ENCODE measurements around the gene RELN.

The RELN gene

DNA sequence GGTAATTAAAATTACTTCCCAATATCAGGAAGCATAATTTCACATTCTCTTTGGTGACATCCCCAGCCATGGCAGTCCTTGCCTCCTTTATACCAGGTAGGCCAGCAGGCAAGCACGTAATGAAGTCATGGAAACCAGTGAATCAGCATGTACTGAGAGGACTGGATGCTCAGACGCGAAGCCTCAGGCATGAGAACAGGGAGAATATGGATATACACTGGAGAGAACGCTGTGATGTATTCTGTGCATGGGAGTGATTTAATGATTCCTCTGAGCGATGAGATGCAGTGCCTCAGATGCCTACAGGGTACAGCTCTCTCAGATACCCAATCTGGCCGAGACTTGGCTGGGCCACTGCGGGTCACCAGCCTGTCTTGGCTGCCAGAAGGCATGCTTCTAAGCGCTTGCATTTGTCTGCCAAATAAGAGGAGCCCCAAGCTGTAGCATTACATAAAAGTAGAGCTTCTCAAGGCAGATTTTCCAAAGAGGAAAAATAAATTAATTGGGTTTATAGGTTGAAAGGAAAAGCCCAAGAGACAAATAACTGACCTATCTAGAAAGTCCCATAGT lies 238.1 kb downstream of the RELN start:
- Histone ChIP-seq H3K4me1 (no peaks in the 10 kb centered on the region), H3K4me3 (no peak overlapping the region), H3K36me3 (no peaks in the 10 kb centered on the region), H3K4me2 (no peak overlapping the region), H3K9me3 (no peaks in the 10 kb centered on the region), H3K9ac (no peak overlapping the region), H4K20me1 (no peaks in the 10 kb centered on the region), H3K27ac (no peak overlapping the region), H3K27me3 (no peaks in the 10 kb centered on the region)
- TF ChIP-seq Cebpa-rat (IDR thresholded peaks at IDR 0.05) = no peak

DNA sequence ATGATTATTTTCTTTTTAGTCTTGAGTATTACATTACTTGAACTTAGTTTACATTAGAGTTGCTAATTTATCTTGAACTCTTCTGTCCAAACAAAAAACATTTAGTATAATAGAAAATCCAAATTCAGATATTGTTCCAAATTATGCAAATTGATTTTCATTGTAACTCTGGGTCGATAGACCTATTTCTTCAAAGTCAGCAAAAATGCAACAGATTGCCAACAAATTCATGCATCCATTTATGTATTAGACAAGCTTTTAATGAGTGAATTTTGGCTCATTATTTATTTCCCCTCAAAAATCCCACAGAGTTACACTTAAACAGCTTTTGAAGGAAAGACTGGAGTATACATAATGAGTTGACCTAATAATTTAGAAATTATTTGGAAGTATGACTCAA lies 240.8 kb downstream of the RELN start:
- TF ChIP-seq Cebpa-rat (IDR thresholded peaks at IDR 0.05) = no peak
- Histone ChIP-seq H3K36me3 (no peaks in the 10 kb centered on the region), H3K4me3 (no peak overlapping the region), H3K9ac (no peak overlapping the region), H4K20me1 (no peaks in the 10 kb centered on the region), H3K9me3 (no peaks in the 10 kb centered on the region), H3K4me2 (no peak overlapping the region), H3K27ac (no peak overlapping the region), H3K27me3 (no peaks in the 10 kb centered on the region), H3K4me1 (no peaks in the 10 kb centered on the region)

DNA sequence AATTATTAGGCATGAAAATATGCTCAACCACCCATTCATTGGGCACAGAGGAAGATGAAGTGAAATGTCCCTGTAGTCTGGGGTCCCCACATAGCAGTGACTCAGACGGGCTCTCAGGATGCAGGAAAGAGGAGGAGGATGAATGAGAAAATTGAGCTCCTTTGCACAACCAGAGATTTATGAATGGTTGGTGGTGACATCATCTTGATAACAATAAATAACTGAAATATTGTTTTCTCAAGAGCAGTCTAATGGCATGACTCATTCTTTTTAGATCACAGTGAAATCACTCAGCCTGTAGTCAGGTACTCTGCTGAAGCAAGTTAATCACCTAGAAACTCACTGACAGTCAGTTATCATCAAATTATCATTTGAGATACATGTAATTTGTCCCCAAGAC lies 254.1 kb downstream of the RELN start:
- no peak overlapping the region for H3K9ac ChIP-seq
- TF ChIP-seq Cebpa-rat (IDR thresholded peaks at IDR 0.05) = no peak
- no peak overlapping the region for H3K4me2 ChIP-seq
- no peaks in the 10 kb centered on the region for H3K9me3 ChIP-seq
- no peaks in the 10 kb centered on the region for H3K4me1 ChIP-seq
- H3K27ac ChIP-seq = no peak overlapping the region
- no peaks in the 10 kb centered on the region for H3K36me3 ChIP-seq
- H3K27me3 ChIP-seq = no peaks in the 10 kb centered on the region
- no peaks in the 10 kb centered on the region for H4K20me1 ChIP-seq
- H3K4me3 ChIP-seq = no peak overlapping the region

DNA sequence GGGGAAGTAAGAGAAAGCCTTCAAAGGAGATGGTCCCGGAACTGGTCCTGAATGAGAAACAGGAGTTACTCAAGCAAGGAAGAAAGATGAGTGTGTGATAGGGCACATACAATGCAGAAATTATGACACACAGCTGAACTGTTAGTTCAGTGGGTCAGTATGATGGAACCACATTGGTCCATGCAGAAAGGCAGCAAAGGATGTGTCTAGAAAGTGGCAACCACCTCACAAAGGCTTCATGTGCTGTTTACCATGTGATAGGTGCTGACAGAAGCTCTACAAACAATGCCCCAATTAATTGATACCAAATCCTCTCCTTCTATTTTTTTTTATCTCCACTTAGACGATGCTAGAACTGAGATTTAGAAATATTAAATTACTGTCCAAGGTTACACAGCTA lies 258.3 kb downstream of the RELN start:
- H3K27me3 ChIP-seq = no peaks in the 10 kb centered on the region
- no peak overlapping the region for H3K4me3 ChIP-seq
- TF ChIP-seq Cebpa-rat (IDR thresholded peaks at IDR 0.05) = no peak
- no peak overlapping the region for H3K9ac ChIP-seq
- no peaks in the 10 kb centered on the region for H3K9me3 ChIP-seq
- H3K4me2 ChIP-seq = no peak overlapping the region
- no peaks in the 10 kb centered on the region for H4K20me1 ChIP-seq
- H3K4me1 ChIP-seq = no peaks in the 10 kb centered on the region
- no peak overlapping the region for H3K27ac ChIP-seq
- H3K36me3 ChIP-seq = no peaks in the 10 kb centered on the region

DNA sequence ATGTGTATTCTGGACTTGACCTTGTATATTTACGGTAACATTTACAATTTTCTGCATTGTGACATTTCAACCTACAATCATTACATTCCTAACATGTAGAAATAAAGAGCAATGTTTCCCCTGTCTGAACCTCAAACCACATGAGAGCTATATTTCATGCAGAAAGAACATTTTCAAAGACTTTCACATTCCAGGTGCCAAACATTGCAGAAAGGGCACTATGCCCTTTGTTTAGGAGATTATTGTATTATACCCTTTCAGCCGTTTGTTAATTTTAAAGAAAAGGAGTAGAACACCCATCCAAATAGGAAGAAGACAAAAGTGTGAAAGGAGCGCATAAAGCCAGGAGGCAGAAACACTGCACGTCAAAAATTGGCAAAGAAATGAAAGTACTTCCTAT lies 260.4 kb downstream of the RELN start:
- H3K9me3 ChIP-seq = no peaks in the 10 kb centered on the region
- no peak overlapping the region for H3K9ac ChIP-seq
- H3K4me2 ChIP-seq = no peak overlapping the region
- H3K27ac ChIP-seq = no peak overlapping the region
- no peaks in the 10 kb centered on the region for H4K20me1 ChIP-seq
- no peaks in the 10 kb centered on the region for H3K27me3 ChIP-seq
- no peaks in the 10 kb centered on the region for H3K36me3 ChIP-seq
- H3K4me3 ChIP-seq = no peak overlapping the region
- no peaks in the 10 kb centered on the region for H3K4me1 ChIP-seq
- no peak for TF ChIP-seq Cebpa-rat (IDR thresholded peaks at IDR 0.05)

DNA sequence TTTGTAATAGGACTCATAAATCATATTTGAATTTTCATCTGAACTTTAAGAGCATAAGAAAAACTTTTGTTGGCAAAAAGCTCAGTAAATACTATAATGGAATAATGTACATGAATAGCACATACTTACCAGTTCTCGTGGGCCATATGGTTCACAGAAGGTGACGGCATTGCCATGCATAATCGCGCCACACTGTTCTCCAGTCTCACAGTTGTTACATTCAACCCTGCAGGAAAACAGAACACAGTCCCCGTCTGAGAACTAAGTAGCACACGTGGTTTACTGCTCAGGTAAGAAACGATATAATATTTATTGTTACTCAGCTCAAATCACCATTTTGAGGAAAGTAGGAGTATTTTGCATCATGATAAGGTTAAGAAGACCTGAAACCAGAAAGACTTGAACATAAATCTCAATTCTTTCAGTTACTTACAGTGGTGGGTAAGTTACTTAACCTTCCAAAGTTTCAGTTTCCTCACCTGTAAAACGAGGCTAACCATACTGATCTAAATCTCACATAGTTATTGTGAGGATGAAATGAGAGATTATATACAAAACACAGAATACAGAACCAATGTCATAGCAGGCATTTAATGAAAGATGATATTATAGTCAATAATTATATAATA lies 261.4 kb downstream of the RELN start:
- Histone ChIP-seq H3K4me3 (no peak overlapping the region), H3K27me3 (no peaks in the 10 kb centered on the region), H3K36me3 (no peaks in the 10 kb centered on the region), H3K27ac (no peak overlapping the region), H3K4me1 (no peaks in the 10 kb centered on the region), H4K20me1 (no peaks in the 10 kb centered on the region), H3K9ac (no peak overlapping the region), H3K9me3 (no peaks in the 10 kb centered on the region), H3K4me2 (no peak overlapping the region)
- TF ChIP-seq Cebpa-rat (IDR thresholded peaks at IDR 0.05) = no peak

DNA sequence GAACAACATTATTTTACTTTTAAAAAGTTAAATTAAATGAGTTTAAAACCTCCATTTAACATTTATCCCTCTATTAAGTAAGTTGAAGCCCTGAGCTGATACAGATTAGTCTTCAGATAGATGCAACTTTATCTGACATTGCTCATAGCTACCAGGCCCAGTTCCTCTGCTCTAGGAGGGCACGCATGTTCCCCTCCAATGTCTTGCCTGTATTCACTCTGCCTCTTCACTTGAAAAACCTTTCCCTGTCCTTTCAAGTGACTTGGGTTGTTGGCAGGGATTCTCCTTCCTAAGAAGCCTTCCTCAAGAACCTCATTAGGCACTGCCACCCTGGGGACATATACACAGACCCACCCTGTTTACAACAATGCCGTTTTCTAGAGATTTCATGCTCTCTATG lies 270.4 kb downstream of the RELN start:
- Histone ChIP-seq H3K4me2 (no peak overlapping the region), H4K20me1 (no peaks in the 10 kb centered on the region), H3K36me3 (no peaks in the 10 kb centered on the region), H3K4me1 (no peaks in the 10 kb centered on the region), H3K27ac (no peak overlapping the region), H3K27me3 (no peaks in the 10 kb centered on the region), H3K4me3 (no peak overlapping the region), H3K9me3 (no peaks in the 10 kb centered on the region), H3K9ac (no peak overlapping the region)
- TF ChIP-seq Cebpa-rat (IDR thresholded peaks at IDR 0.05) = no peak

DNA sequence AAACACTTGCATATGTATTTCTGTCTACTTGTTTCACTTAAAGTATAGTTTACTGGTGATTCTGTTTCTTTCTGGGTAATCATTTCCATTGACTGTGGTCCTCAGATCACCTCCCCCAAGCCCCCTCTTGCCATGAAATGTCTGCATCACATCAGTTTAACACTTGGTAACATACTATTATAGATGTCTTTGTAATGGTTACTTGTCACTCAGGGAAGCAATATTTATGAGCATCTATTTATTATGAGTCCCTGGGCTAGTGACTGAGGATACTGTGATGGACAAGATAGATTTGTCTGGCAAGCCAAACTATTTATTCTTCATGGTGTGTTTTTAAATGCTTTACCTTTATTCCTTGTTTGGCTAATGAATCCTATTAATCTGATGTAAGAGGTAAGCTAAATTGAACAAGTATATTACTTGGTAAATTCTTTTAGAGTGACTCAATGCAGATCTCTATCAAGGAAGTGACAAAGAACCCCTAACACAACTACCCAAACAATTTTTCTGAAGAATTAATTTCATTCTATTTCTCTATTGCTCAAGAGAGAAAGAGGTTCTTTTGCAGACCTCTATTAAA lies 270.9 kb downstream of the RELN start:
- TF ChIP-seq Cebpa-rat (IDR thresholded peaks at IDR 0.05) = no peak

DNA sequence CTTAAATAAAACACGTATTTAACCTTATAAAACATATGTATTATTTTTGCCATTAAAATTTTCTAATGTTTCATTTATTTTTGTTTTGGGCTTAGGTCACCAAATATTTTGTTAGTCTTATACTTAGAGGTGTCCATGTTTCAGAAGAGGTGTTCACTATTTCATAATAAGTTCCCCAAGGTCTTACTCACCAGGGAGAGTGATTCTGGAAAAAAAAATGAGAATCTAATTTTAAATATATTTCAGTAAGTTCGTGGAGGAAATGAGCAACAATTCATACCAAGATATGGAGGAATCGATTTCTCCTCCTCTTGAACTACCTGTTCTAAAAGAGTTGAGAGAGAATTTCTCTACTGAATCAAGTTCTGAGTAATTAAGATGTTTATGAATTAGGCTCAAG lies 271.9 kb downstream of the RELN start:
- H3K4me2 ChIP-seq = no peak overlapping the region
- no peak overlapping the region for H3K4me3 ChIP-seq
- H4K20me1 ChIP-seq = no peaks in the 10 kb centered on the region
- no peak for TF ChIP-seq Cebpa-rat (IDR thresholded peaks at IDR 0.05)
- no peak overlapping the region for H3K27ac ChIP-seq
- no peaks in the 10 kb centered on the region for H3K4me1 ChIP-seq
- no peak overlapping the region for H3K9ac ChIP-seq
- H3K27me3 ChIP-seq = no peaks in the 10 kb centered on the region
- H3K9me3 ChIP-seq = no peaks in the 10 kb centered on the region
- no peaks in the 10 kb centered on the region for H3K36me3 ChIP-seq

More for the DNA sequence above, 270.9 kb downstream of the RELN start:
- Histone ChIP-seq H3K9me3 (no peaks in the 10 kb centered on the region), H3K9ac (no peak overlapping the region), H3K4me3 (no peak overlapping the region), H3K27ac (no peak overlapping the region), H4K20me1 (no peaks in the 10 kb centered on the region), H3K36me3 (no peaks in the 10 kb centered on the region), H3K4me2 (no peak overlapping the region), H3K4me1 (no peaks in the 10 kb centered on the region), H3K27me3 (no peaks in the 10 kb centered on the region)

DNA sequence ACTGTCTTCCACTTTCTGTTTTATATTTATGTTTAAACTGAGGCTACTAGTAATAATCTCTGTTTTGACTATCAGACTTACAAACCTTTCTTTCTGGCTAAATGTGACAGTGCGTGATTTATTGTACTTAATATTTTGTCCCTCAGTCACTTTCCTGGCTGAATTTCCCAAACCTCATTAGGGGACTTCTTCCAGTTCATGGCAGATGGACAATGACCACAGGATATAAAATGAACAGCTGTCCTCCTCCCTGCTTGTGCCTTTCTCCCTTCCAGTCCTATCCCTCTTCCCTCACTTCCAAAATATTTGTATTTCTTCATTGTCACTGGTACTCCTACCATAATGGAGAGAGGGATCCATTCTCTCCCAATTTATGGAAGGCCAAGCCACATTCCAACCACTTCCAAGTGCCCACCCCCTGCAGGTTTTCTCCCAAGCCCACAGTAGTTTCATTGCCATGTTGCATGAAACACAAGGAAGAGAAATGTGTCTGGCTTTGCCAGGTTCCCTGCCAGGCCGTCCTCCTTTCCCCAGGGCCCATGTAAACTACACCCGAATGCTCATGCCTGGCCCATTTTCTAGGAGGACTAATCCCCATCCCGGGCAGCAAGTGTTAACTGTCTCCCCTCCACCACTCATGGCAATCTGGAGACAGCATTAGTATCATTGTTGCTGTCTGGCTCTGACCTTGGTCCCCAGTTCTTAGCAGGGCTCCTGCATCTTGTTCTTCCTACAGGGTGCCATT lies 273.9 kb downstream of the RELN start:
- no peak overlapping the region for H3K4me3 ChIP-seq
- no peaks in the 10 kb centered on the region for H4K20me1 ChIP-seq
- no peaks in the 10 kb centered on the region for H3K36me3 ChIP-seq
- no peak for TF ChIP-seq Cebpa-rat (IDR thresholded peaks at IDR 0.05)
- H3K9ac ChIP-seq = no peak overlapping the region
- H3K4me1 ChIP-seq = no peaks in the 10 kb centered on the region
- no peaks in the 10 kb centered on the region for H3K27me3 ChIP-seq
- H3K27ac ChIP-seq = no peak overlapping the region
- no peak overlapping the region for H3K4me2 ChIP-seq
- H3K9me3 ChIP-seq = no peaks in the 10 kb centered on the region

Data from BLaER1 (cell line).